AG04450 (cell line): ENCODE data around the gene RC3H2. TPM values are rescaled to one million over a fixed set of nuclear protein-coding genes. Genes with fewer than 3 reads are reported as not detected.
"Not testable (repeated sequence)": the region's sequence is repeated elsewhere in the genome, so short reads cannot be mapped to it uniquely, and the experiment has no call there.

Experiments
- CTCF ChIA-PET: fragments of 300-600, 350-600 bp; formaldehyde crosslinking; extraction: SDS; loops from one replicate; lab custom pipeline; 2022; ENCODE audit warnings: antibody characterized with exemption, inconsistent platforms; lab: Charles Lee
- POLR2A ChIA-PET: fragments of 350-600 bp; formaldehyde crosslinking; extraction: SDS; loops from one replicate; lab custom pipeline; 2021; ENCODE audit warnings: antibody characterized with exemption, inconsistent platforms; lab: Yijun Ruan, JAX
- DNase-seq: peaks from one replicate; pipeline ENCODE4 v3.0.0-alpha.2; 2011; ENCODE audit warnings: low read depth, low spot score
- H3K27ac ChIP-seq: one replicate; pipeline ENCODE4 v1.5.1; 2012; ENCODE audit warnings: low read depth, low read length, control low read depth
- H3K27me3 ChIP-seq: one replicate; pipeline ENCODE4 v1.6.0; 2012; ENCODE audit warnings: low read length; ENCODE audit not compliant: control insufficient read depth, insufficient read depth
- H3K4me3 ChIP-seq: 2 replicates; pipeline ENCODE4 v1.5.1; 2011; ENCODE audit warnings: mild to moderate bottlenecking, low read depth, low read length, control low read depth
- H3K9me3 ChIP-seq: 2 replicates; pipeline ENCODE4 v1.5.1; 2012; ENCODE audit warnings: low read length; ENCODE audit not compliant: control insufficient read depth, insufficient read depth
- polyA plus RNA-seq: library from polyadenylated mRNA; depleted of rRNA; stranded (reverse); fragments of >200 nt; gene quantifications from 2 replicates; pipeline ENCODE4 v1.2.3, GENCODE V29; 2011
- TF ChIP-seq, protein P1 (sequence below): IDR thresholded peaks from 2 replicates; pipeline ENCODE4 v1.5.1; 2011; ENCODE audit warnings: low read depth, low read length, control low read depth, inconsistent platforms

RC3H2 gene
- polyA plus RNA-seq, 1 experiment, result 47.2 TPM

DNA sequence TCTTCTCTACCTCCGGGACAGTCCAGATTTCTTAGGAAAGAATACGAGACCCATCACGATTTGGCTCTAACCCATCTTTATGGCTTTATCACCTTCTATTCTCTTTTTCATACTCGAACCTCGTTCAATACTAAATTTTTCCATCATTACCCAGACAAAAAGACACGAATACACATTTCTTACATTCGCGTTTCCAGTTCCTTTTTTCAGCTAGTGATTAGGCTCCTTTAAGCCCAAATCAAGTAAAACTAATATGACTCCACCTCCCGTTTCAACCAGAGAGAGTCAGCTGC is 7.5 kb upstream of the RC3H2 start:
- TF ChIP-seq, protein P1, sequence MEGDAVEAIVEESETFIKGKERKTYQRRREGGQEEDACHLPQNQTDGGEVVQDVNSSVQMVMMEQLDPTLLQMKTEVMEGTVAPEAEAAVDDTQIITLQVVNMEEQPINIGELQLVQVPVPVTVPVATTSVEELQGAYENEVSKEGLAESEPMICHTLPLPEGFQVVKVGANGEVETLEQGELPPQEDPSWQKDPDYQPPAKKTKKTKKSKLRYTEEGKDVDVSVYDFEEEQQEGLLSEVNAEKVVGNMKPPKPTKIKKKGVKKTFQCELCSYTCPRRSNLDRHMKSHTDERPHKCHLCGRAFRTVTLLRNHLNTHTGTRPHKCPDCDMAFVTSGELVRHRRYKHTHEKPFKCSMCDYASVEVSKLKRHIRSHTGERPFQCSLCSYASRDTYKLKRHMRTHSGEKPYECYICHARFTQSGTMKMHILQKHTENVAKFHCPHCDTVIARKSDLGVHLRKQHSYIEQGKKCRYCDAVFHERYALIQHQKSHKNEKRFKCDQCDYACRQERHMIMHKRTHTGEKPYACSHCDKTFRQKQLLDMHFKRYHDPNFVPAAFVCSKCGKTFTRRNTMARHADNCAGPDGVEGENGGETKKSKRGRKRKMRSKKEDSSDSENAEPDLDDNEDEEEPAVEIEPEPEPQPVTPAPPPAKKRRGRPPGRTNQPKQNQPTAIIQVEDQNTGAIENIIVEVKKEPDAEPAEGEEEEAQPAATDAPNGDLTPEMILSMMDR, result 0 out of 2 replicates have a peak, but pooled peaks have one; percentile 1
- CTCF ChIA-PET, result interaction anchor here (2.9 kb wide), 1 partner anchor 79 kb away, joined by 13 read pairs; no protein-coding TSS in a partner anchor
- Histone ChIP-seq H3K9me3 (no peaks in the 10 kb centered on the region), H3K27ac (peak overlapping the region; percentile 89), H3K4me3 (peak overlapping the region; percentile 92), H3K27me3 (no peaks in the 10 kb centered on the region)
- no peak for DNase-seq
- POLR2A ChIA-PET, result interaction anchor here (0.5 to 2.3 kb wide), 9 partner anchors 8 to 741 kb away, joined by 3 to 14 read pairs (median 5); partner anchors contain the start of genes RABGAP1, RC3H2 and ZBTB26

DNA sequence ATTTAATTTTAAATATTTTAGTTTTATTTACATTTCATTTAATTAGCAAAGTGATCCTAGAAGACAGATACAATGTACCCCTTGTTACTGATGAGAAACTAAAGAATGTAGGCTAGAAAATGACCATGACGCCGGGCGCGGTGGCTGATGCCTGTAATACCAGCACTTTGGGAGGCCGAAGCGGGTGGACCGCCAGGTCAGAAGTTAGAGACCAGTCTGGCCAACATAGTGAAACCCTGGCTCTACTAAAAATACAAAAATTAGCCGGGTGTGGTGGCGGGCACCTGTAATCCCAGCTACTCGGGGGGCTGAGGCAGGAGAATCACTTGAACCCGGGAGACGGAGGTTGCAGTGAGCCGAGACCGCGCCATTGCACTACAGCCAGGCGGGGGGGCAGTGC is 963 bp upstream of the RC3H2 start:
- H3K27me3 ChIP-seq, H3K4me3 ChIP-seq, CTCF ChIA-PET, H3K9me3 ChIP-seq, H3K27ac ChIP-seq, DNase-seq: not testable (repeated sequence)
- POLR2A ChIA-PET, result interaction anchor here (1.5 to 1.6 kb wide), 2 partner anchors 34 to 71 kb away, joined by 4 to 8 read pairs; partner anchors contain the start of gene RABGAP1

DNA sequence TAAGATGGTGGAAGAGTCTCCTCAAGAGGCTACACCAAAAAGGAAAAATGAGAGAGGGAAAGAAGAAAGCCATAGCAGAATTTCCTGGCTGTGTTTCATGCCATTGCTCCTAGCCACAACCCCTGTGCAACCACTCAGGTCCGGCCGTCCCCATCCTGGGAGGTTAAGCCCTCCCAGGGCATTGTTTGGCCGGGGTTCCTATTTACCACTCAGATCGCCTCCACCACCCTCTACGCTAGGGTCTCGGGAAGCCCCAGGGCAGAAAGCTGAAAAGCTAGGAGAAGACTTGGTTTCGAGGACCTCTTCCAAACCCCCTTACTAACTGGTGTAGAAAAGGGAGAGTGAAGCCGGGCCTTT is 715 bp downstream of the RC3H2 start:
- H3K9me3 ChIP-seq, result no peaks in the 10 kb centered on the region
- CTCF ChIA-PET, result interaction anchor here (3.6 kb wide), 1 partner anchor 87 kb away, joined by 16 read pairs; no protein-coding TSS in a partner anchor
- POLR2A ChIA-PET, result interaction anchor here (0.7 to 3.0 kb wide), 6 partner anchors 9 to 87 kb away, joined by 4 to 14 read pairs (median 4); partner anchors contain the start of genes RABGAP1 and ZBTB6
- no peak for DNase-seq
- peak overlapping the region; percentile 69 for H3K27ac ChIP-seq
- TF ChIP-seq, protein P1, result no peak
- peak overlapping the region; percentile 82 for H3K4me3 ChIP-seq
- H3K27me3 ChIP-seq, result no peaks in the 10 kb centered on the region

DNA sequence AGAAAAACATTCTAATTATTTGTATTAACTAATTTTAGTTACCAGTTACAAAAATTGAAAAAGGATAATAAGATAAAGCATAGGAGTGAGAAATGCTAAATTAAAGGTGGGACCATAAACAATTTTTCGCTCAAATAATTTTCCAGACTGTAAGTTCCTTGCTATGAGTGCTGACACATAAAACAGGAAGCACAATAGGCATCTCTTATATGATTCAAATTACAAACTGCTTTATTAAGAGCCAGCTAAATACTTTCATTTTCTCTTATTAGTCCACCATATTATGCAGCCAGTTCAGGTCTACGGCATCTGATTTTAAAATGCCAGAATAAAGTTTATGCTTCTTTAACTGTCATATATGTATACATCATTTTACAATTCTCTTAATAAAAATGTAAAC is 4.4 kb downstream of the RC3H2 start:
- ChIA-PET CTCF (interaction anchor here (1.2 kb wide), 1 partner anchor 449 kb away, joined by 3 read pairs; no protein-coding TSS in a partner anchor), POLR2A (interaction anchor here (0.7 kb wide), 1 partner anchor 131 kb away, joined by 11 read pairs; no protein-coding TSS in a partner anchor)
- no peak for DNase-seq
- H3K27me3 ChIP-seq, result no peaks in the 10 kb centered on the region
- H3K27ac ChIP-seq, result no peak overlapping the region
- H3K4me3 ChIP-seq, result peak overlapping the region; percentile 4; the same call in 1 of the 2 replicates
- no peaks in the 10 kb centered on the region for H3K9me3 ChIP-seq
- TF ChIP-seq, protein P1, result no peak

DNA sequence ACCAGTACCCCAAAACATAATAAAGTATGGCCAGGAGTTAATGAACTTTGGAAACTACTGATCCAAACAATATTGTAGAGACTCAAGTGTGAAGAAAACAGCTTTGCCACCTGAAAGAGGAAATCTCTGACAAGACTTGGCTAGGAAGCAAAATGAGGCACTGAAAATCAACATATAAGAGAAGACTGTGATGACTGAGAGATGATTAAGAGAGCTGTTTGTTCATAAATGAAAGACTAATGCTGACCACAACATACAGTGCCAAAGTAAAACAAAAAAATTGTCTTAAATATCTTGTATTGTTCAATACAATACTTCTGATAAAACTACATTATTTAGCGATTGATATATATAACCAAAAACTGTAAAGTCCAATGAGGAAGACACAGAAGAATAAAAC is 7.2 kb downstream of the RC3H2 start:
- ChIA-PET CTCF (interaction anchor here (0.7 to 0.8 kb wide), 2 partner anchors 28 to 399 kb away, joined by 3 to 5 read pairs; no protein-coding TSS in a partner anchor), POLR2A (interaction anchor here (0.7 to 0.8 kb wide), 3 partner anchors 15 to 168 kb away, joined by 3 to 5 read pairs (median 5); partner anchors contain the start of gene ZBTB6)
- no peak overlapping the region for H3K4me3 ChIP-seq
- no peak overlapping the region for H3K27ac ChIP-seq
- H3K9me3 ChIP-seq, result no peaks in the 10 kb centered on the region
- TF ChIP-seq, protein P1, result no peak
- no peaks in the 10 kb centered on the region for H3K27me3 ChIP-seq
- no peak for DNase-seq
